Stimulated activated CD4-positive, alpha-beta T cell treated with anti-CD3 and anti-CD28 coated beads, Interleukin-12 subunit alpha, Interleukin-12 subunit beta, amount 100 ng/mL, for 48 hours (primary cell): ENCODE data around the gene ZNF618.
"Not testable (repeated sequence)": the region's sequence is repeated elsewhere in the genome, so short reads cannot be mapped to it uniquely, and the experiment has no call there.

Source experiments
- DNase-seq, 3 donors: peaks; one replicate each; pipeline ENCODE4 v3.0.0-alpha.2; 2020; ENCODE audit warnings: low read depth in 2 of 3, low spot score in 1 of 3

The ZNF618 gene

GRCh38 chr9:113984639-113985380, 108.7 kb downstream of the ZNF618 start:
- no peak for DNase-seq

- DNase-seq, result no peak
These were observed 110.0 kb downstream of the ZNF618 start for GRCh38 chr9:113985968-113986585.

GRCh38 chr9:113986931-113987330, 110.8 kb downstream of the ZNF618 start:
- no peak for DNase-seq

DNA sequence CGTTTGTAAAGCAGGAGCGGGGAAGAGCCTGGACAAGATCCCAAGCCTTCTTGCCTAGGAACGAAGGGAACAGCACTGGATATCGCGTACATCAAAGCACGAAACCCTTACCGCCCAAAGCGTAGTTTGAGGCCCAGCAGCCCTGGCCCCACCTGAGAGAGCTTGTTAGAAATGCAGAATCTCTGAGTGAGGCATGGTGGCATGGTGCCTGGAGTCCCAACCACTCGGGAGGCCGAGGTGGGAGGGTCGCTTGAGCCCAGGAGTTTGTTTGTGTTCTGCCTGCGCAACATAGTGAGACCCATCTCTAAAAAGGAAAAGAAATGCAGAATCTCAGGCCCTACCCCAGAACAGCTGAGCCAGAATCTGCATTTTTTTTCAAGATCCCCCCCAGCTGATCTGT, 111.4 kb downstream of the ZNF618 start:
- DNase-seq, result no peak

DNA sequence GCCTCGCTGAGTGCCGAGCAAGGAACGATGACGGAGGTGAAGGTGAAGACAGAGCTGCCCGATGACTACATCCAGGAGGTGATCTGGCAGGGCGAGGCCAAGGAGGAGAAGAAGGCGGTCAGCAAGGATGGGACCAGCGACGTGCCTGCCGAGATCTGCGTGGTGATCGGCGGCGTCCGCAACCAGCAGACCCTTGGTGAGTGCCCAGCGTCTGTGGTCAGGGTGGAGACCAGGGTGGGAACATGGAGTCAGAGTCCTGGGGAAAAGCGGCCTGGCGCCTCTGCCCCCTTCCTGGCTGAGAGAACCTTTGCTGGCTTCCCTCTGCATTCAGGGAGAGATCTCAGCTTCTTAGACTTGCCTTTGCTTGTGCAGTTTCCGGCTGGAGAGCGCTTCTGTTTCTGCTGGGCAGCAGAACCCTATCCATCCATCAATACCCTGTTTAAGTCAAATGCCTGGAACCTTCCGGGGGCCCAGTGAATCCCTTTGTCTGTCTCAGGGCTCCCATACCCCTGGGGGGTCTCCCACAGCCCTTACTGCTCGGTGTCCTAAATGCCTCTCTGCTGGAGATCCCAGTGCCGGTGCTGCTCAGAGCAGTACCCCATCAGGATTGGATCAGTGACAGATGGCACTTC, 112.4 kb downstream of the ZNF618 start:
- no peak for DNase-seq

- no peak for DNase-seq
These were observed 113.1 kb downstream of the ZNF618 start for GRCh38 chr9:113989017-113989713.

- DNase-seq, result no peak
These were observed 113.8 kb downstream of the ZNF618 start for GRCh38 chr9:113989714-113990569.

GRCh38 chr9:113990570-113990907, 114.4 kb downstream of the ZNF618 start:
- DNase-seq, result no peak

DNA sequence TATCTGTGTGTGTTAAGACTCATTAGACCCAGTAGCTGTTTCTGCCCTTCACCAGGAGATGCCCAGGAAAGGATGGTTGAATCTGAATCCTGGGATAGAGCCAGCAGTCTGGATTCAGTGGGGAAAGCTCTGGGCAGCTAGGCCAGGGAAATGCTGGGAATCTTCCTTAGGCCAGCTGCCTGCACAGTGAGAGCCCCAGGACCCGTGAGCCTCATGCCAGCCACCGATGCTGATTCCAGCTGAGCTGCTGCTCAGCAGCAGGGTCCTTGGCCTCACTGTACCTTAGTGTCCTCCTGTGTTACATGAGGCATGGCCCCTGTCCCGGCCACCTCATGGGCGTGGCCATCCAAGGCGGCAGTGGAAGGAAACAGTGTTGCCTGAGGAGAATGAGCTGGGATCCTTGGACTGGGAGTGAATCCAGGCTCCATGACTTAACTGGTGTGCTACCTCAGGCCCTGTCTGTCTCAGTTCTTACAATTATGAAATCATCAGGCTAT, 114.9 kb downstream of the ZNF618 start:
- no peak for DNase-seq

- DNase-seq, result no peak
These were observed 115.6 kb downstream of the ZNF618 start for GRCh38 chr9:113991714-113992113.

- no peak for DNase-seq
These were observed 116.3 kb downstream of the ZNF618 start for GRCh38 chr9:113992276-113992951.

DNA sequence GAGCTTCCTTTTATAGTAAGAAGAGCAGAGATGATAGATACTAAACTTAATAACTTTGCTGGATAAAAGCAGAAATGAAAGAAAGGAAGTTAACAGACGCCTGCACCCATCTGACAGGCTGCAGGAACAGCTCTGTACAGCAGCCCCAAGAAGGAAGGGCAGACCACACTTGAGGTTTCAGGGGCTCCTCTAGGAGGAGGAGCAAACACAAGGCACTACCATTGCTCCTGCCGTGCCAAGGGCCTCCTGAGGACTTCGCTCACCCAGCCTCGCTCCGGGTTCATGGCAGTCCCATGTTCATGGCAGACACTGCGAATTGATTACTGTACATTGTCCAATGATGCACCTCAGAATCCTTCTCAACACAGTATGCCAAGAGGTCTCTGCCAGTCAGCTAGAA, 116.9 kb downstream of the ZNF618 start:
- DNase-seq, result no peak

- no peak for DNase-seq
These were observed 117.9 kb downstream of the ZNF618 start for GRCh38 chr9:113993838-113994540.

DNA sequence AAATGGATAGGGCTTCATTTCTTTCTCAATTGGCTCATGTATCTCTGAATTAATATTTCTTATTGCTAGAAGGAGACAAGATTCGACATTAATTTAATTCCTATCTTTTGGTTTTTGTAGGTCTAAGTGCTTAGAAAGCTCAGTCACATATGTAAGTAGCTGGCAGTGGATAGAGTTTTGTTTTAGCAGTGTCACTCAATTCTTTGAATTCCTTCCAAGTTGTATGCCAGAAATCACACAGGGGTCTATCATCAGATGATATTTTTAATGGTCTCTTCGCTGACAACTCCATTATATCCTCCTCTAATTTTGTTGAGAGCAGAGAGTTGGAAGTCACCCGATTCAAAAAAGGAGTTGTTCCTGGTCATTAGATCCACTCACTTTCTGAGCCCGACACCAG, 119.3 kb downstream of the ZNF618 start:
- DNase-seq, result no peak

GRCh38 chr9:113995963-113996362, 119.9 kb downstream of the ZNF618 start:
- no peak for DNase-seq

GRCh38 chr9:113996531-113997001, 120.5 kb downstream of the ZNF618 start:
- no peak for DNase-seq

- DNase-seq, result not testable (repeated sequence)
These were observed 121.0 kb downstream of the ZNF618 start for GRCh38 chr9:113997064-113997463.

DNA sequence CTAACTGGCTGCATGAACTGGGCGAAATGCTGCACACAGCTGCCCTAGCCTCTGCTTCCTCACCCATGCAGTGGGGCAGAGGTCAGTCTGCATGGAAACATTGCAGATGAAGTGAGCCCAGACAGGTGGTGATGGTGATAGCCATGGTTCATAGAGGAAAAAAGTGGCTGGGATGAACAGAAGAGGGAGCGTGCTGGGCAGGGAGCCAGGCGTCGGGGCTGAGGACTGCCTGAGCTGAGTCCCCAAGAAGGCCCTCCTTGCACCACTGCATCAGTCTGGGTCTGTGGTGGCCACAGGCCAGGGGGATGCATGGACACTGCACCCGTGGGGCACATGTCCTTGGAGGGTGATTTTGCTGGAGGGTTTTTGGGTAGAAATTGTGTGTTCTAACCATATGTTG, 121.5 kb downstream of the ZNF618 start:
- no peak for DNase-seq

GRCh38 chr9:113998114-113998513, 122.0 kb downstream of the ZNF618 start:
- no peak for DNase-seq
